Natural killer cell treated with Interleukin-12 subunit alpha and Interleukin-12 subunit beta and Interleukin-15 and Interleukin-18, amount 100 ng/mL, for 72 hours (primary cell): ENCODE measurements around the gene MRPL34. TPM values are rescaled to one million over a fixed set of nuclear protein-coding genes. Genes with fewer than 3 reads are reported as not detected.
A peak's percentile ranks its signal among the peaks of the same experiment; 100 is the strongest.

Source experiments
- ATAC-seq, 2 donors: fragments of 150-1000 bp; cut with Tn5 transposase in 1 of 2; sonication (Bioruptor Pico), chemical (Tn5 transposase) in 1 of 2; 2 replicates each; pipeline ENCODE4 v1.10.0; 2021
- DNase-seq: peaks from one replicate; pipeline ENCODE4 v3.0.0; 2022; ENCODE audit warnings: low spot score
- H3K27ac Mint-ChIP-seq, 2 donors: 1 replicate in 1 of 2; 2 replicates in 1 of 2; pipeline ENCODE4 v1.8.0; 2022; ENCODE audit warnings: mixed read lengths in 2 of 2, mild to moderate bottlenecking in 1 of 2, moderate library complexity in 1 of 2
- H3K27me3 Mint-ChIP-seq, 2 donors: 1 replicate in 1 of 2; 2 replicates in 1 of 2; pipeline ENCODE4 v1.8.0; 2022; ENCODE audit warnings: mixed read lengths in 2 of 2
- H3K36me3 Mint-ChIP-seq: one replicate; pipeline ENCODE4 v1.8.0; 2022; ENCODE audit warnings: mixed read lengths
- H3K4me1 Mint-ChIP-seq, 2 donors: 1 replicate in 1 of 2; 2 replicates in 1 of 2; pipeline ENCODE4 v1.8.0; 2022; ENCODE audit warnings: low read depth in 2 of 2, mixed read lengths in 2 of 2, mild to moderate bottlenecking in 1 of 2
- H3K4me3 Mint-ChIP-seq: one replicate; pipeline ENCODE4 v1.8.0; 2022; ENCODE audit warnings: mixed read lengths
- H3K9me3 Mint-ChIP-seq: 2 replicates; pipeline ENCODE4 v1.8.0; 2022; ENCODE audit warnings: mixed read lengths
- total RNA-seq, 2 donors: library from RNA; stranded (reverse); gene quantifications; one replicate each; pipeline ENCODE4 v1.2.3, GENCODE V29; 2022

MRPL34 gene
- total RNA-seq, 2 donors from 2014 or later, result 61.4 to 106 TPM

GRCh38 chr19:17332360-17332676 is 26.6 kb downstream of the MRPL34 start:
- H3K27me3 Mint-ChIP-seq, result no peaks in the 10 kb centered on the region
- no peak overlapping the region for H3K27ac Mint-ChIP-seq
- ATAC-seq (no peak), DNase-seq (no peak)
- H3K9me3 Mint-ChIP-seq, result no peaks in the 10 kb centered on the region
- peaks cover 28 to 31% of the 10 kb centered on the region in 2 donors for H3K4me1 Mint-ChIP-seq
- H3K36me3 Mint-ChIP-seq, result no peaks in the 10 kb centered on the region
- H3K4me3 Mint-ChIP-seq, result no peak overlapping the region

- ATAC-seq, result no peak
- Mint-ChIP-seq H3K27ac (no peak overlapping the region), H3K9me3 (no peaks in the 10 kb centered on the region), H3K4me1 (peaks cover 30 to 33% of the 10 kb centered on the region in 2 donors), H3K27me3 (no peaks in the 10 kb centered on the region), H3K4me3 (no peak overlapping the region), H3K36me3 (no peaks in the 10 kb centered on the region)
- no peak for DNase-seq
Measured at GRCh38 chr19:17332677-17333581, 27.3 kb downstream of the MRPL34 start.

GRCh38 chr19:17333611-17334413 is 28.1 kb downstream of the MRPL34 start:
- H3K4me3 Mint-ChIP-seq, result peak overlapping the region; percentile 89
- H3K4me1 Mint-ChIP-seq, result peaks cover 33 to 36% of the 10 kb centered on the region in 2 donors
- peak; percentile 87 for DNase-seq
- H3K27ac Mint-ChIP-seq, result peak overlapping the region; percentile 22 to 34
- no peaks in the 10 kb centered on the region for H3K36me3 Mint-ChIP-seq
- H3K9me3 Mint-ChIP-seq, result no peaks in the 10 kb centered on the region
- ATAC-seq, result peak; percentile 64 to 69
- no peaks in the 10 kb centered on the region for H3K27me3 Mint-ChIP-seq

- H3K4me1 Mint-ChIP-seq, result peaks cover 33 to 36% of the 10 kb centered on the region in 2 donors
Measured at GRCh38 chr19:17334414-17335409, 29.0 kb downstream of the MRPL34 start, which contains the start of gene ANO8. Gene ANO8 (minus strand): TSS chr19:17334855. CDS start chr19:17334670, 185 bp downstream.

GRCh38 chr19:17335575-17335974 is 29.9 kb downstream of the MRPL34 start:
- ATAC-seq (no peak), DNase-seq (no peak)
- Mint-ChIP-seq H3K36me3 (no peaks in the 10 kb centered on the region), H3K4me3 (peak overlapping the region; percentile 89), H3K27ac (no peak overlapping the region), H3K9me3 (no peaks in the 10 kb centered on the region), H3K27me3 (no peaks in the 10 kb centered on the region), H3K4me1 (peaks cover 33 to 34% of the 10 kb centered on the region in 2 donors)

More at GRCh38 chr19:17334414-17335409, 29.0 kb downstream of the MRPL34 start, which contains the start of gene ANO8:
- Mint-ChIP-seq H3K9me3 (no peaks in the 10 kb centered on the region), H3K27me3 (no peaks in the 10 kb centered on the region), H3K27ac (peak within 1 kb of the TSS; percentile 22 to 58), H3K4me3 (peak within 1 kb of the TSS; percentile 89), H3K36me3 (no peaks in the 10 kb centered on the region)
- ATAC-seq (peak; percentile 74 to 81), DNase-seq (peak; percentile 97)

GRCh38 chr19:17336872-17337674 is 31.4 kb downstream of the MRPL34 start, which contains the start of gene GTPBP3:
Gene GTPBP3 (plus strand): TSS chr19:17337553. CDS start chr19:17337612, 59 bp downstream.
- H3K4me1 Mint-ChIP-seq, result peaks cover 32 to 33% of the 10 kb centered on the region in 2 donors
- H3K36me3 Mint-ChIP-seq, result no peaks in the 10 kb centered on the region
- H3K27ac Mint-ChIP-seq, result peak within 1 kb of the TSS; percentile 85 to 98

GRCh38 chr19:17337675-17338432 is 32.2 kb downstream of the MRPL34 start:
- no peaks in the 10 kb centered on the region for H3K36me3 Mint-ChIP-seq
- H3K9me3 Mint-ChIP-seq, result no peaks in the 10 kb centered on the region
- no peaks in the 10 kb centered on the region for H3K27me3 Mint-ChIP-seq
- H3K4me1 Mint-ChIP-seq, result peaks cover 30 to 31% of the 10 kb centered on the region in 2 donors
- H3K27ac Mint-ChIP-seq, result peak overlapping the region; percentile 85 to 98
- H3K4me3 Mint-ChIP-seq, result peak overlapping the region; percentile 97
- ATAC-seq (no peak), DNase-seq (no peak)

More at GRCh38 chr19:17336872-17337674, 31.4 kb downstream of the MRPL34 start, which contains the start of gene GTPBP3:
- DNase-seq (peak; percentile 97), ATAC-seq (peak; percentile 95 to 96)
- H3K27me3 Mint-ChIP-seq, result no peaks in the 10 kb centered on the region
- peak within 1 kb of the TSS; percentile 97 for H3K4me3 Mint-ChIP-seq
- no peaks in the 10 kb centered on the region for H3K9me3 Mint-ChIP-seq

- H3K9me3 Mint-ChIP-seq, result no peaks in the 10 kb centered on the region
- H3K27ac Mint-ChIP-seq, result no peak overlapping the region
Measured at GRCh38 chr19:17338433-17339078, 32.9 kb downstream of the MRPL34 start.

GRCh38 chr19:17339088-17339741 is 33.5 kb downstream of the MRPL34 start:
- Mint-ChIP-seq H3K36me3 (no peaks in the 10 kb centered on the region), H3K9me3 (no peaks in the 10 kb centered on the region), H3K4me1 (peaks cover 21% of the 10 kb centered on the region in 2 donors), H3K27ac (no peak overlapping the region), H3K27me3 (no peaks in the 10 kb centered on the region), H3K4me3 (peak overlapping the region; percentile 60)
- DNase-seq, result no peak
- ATAC-seq, result no peak

More at GRCh38 chr19:17338433-17339078, 32.9 kb downstream of the MRPL34 start:
- DNase-seq (no peak), ATAC-seq (no peak)
- no peaks in the 10 kb centered on the region for H3K36me3 Mint-ChIP-seq
- peak overlapping the region; percentile 97 for H3K4me3 Mint-ChIP-seq
- peaks cover 26 to 27% of the 10 kb centered on the region in 2 donors for H3K4me1 Mint-ChIP-seq
- no peaks in the 10 kb centered on the region for H3K27me3 Mint-ChIP-seq

GRCh38 chr19:17340302-17340870 is 34.7 kb downstream of the MRPL34 start:
- no peak for ATAC-seq

More at GRCh38 chr19:17340302-17340870, 34.7 kb downstream of the MRPL34 start:
- Mint-ChIP-seq H3K27ac (no peak overlapping the region), H3K4me3 (no peak overlapping the region), H3K27me3 (no peaks in the 10 kb centered on the region), H3K36me3 (no peaks in the 10 kb centered on the region), H3K9me3 (no peaks in the 10 kb centered on the region), H3K4me1 (peaks cover 14 to 15% of the 10 kb centered on the region in 2 donors)
- no peak for DNase-seq
